ENCODE results near the gene PIK3CB.
"Not testable (repeated sequence)": the region's sequence is repeated elsewhere in the genome, so short reads cannot be mapped to it uniquely, and the experiment has no call there.

PIK3CB gene

DNA sequence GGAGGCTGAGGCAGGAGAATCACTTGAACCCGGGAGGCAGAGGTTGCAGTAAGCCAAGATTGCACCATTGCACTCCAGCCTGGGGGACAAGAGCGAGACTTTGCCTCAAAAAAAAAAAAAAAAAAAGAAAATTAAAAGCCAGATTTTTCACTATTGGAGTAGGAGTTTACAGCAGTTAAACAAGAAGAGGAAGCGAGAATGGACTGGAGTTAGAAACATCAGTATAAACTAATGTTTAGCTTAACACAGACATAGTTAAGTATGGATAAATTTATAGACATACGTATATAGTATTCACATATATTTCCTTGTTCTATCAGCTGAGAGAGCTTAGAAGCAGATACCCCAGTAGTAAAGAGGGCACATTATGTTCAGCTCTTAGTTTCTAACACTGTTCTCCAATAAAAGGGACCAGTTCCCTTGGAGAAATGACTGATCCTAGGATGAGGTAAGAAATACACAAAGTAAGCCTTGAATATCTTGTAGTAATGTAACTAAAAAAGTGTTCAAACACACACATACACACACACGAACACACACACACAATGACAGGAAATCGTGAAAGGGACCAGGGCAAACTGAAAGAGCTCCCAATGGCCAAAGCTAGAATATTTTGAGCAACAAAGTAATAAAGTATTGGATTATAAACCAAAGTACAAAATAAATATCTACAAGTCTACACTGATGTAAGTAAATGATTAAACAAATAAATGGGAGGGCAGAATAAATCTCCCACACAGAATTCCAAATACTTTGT is 25.1 kb downstream of the PIK3CB start:
- DNase-seq (ENCODE audit: low read depth in 3 of 3, low spot score in 1 of 3): no peak

DNA sequence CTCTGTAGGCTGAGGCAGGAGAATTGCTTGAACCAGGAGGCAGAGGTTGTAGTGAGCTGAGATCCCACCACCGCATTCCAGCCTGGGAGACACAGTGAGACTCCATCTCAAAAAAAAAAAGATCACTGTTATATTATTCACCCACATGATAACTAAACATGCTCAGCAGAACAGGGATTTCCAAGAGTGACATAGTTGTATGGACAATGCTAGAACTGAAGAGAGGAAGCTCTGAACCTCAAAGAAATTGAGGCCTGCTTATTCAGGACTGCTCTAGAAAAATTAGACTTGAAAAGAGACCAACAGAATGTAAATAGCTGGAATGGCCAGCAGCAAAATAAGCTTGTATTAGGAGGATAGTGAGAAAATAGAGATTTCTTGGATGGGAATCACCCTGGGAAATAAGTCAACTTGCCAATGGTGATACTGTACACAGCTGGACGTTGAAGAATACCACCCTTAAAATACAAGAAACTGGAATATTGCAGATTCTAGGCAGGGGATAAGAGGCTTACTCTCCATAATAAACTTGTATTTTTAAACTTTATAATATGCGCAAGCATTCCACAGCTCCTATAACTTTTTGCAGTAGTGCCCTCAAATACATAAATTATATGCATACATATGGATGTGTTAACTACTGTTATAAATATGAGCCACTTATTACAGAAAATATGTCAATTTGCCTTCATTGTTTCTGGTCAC is 28.2 kb downstream of the PIK3CB start:
- DNase-seq (ENCODE audit: low read depth in 3 of 3, low spot score in 1 of 3): no peak

DNA sequence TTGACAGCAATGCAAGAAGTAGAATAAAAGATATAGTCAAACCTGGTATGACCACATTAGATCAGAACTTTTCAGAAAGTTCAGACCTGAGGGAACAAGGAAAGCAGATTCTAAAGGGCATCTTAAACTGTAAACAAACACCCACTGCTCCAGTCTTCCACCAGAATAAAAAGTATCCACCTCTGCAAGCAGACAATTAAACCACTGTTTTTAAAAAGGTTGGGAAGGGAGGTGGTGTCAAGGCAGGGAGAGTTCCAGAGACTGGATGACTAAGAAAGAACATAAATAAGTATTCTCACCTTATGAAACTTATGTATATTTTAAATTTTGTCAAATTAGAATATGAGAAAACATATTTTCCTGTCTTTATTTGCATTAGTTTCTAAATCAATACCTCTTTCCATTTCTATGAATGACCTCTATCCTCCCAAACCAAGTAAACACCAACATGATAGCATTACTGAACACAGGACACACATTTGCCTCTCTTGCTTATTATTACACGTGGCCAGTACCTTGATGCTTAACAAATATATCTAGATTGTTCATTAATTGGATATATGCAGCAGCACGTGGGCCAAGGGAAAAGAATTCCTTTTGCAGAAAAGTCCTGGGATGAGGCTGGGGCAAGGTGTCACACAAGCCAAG is 31.6 kb downstream of the PIK3CB start:
- no peak for DNase-seq (ENCODE audit: low read depth in 3 of 3, low spot score in 1 of 3)

DNA sequence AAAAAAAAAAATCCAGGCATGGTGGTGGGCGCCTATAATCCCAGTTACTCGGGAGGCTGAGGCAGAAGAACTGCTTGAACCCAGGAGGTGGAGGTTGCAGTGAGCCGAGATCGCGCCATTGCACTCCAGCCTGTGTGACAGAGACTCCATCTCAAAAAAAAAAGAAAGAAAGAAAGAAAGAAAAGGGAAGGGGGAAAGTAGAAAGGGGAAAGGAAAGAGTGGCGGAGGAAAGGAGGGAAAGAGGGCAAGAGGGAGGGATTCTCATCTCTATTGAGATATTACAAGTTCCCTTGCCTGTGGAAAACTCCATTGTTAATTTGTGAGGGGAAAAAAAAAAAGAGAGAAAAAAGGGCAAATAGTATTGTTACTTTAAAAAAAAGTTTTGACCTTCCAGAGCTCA is 32.5 kb downstream of the PIK3CB start:
- DNase-seq (ENCODE audit: low read depth in 3 of 3, low spot score in 1 of 3): not testable (repeated sequence)

DNA sequence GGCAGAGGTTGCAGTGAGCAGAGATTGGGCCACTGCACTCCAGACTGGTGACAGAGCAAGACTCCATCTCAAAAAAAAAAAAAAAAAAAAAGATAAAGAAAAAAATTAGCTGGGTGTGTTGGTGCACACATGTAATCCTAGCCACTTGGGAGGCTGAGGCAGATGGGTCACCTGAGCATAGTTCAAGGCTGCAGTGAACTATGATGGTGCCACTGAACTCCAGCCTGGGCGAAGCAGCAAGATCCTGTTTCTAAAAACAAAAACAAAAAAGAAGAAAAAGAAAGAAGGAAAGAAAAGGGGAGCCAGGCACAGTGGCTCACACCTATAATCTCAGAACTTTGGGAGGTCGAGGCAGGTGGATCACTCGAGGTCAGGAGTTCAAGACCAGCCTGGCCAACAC is 32.9 kb downstream of the PIK3CB start:
- no peak for DNase-seq (ENCODE audit: low read depth in 3 of 3, low spot score in 1 of 3)

DNA sequence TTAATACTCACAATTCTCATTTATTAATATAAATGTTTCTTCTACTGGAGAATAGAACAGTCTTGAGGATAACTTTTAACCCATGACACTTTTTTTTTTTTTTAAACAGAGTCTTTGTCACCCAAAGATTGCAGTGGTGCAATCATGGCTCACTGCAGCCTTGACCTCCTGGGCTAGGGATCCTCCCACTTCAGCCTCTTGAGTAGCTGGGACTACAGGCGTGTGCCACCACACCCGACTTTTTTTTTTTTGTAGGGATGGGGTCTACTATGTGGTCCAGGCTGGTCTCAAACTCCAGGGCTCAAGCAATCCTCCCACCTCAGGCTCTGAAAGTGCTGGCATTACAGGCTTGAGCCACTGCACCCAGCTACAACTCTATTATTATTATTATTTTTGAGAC is 34.5 kb downstream of the PIK3CB start:
- DNase-seq (ENCODE audit: low read depth in 3 of 3, low spot score in 1 of 3): no peak

DNA sequence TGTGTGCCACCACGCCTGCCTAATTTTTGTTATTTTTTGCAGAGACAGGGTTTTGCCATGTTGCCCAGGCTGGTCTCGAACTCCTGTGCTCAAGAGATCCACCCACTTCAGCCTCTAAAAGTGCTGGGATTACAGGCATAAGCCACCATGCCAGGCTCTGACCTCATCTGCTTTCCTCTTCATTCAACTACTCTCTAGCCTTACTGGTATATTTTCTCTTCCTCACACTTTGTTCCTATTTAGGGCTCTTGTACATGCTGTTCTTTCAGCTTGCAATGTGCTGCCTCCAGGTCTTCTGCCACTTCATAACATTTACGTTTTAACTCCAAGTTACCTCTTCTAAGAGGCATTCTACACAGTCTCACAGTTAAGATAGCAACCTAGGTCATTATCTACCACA is 34.9 kb downstream of the PIK3CB start:
- no peak for DNase-seq (ENCODE audit: low read depth in 3 of 3, low spot score in 1 of 3)

DNA sequence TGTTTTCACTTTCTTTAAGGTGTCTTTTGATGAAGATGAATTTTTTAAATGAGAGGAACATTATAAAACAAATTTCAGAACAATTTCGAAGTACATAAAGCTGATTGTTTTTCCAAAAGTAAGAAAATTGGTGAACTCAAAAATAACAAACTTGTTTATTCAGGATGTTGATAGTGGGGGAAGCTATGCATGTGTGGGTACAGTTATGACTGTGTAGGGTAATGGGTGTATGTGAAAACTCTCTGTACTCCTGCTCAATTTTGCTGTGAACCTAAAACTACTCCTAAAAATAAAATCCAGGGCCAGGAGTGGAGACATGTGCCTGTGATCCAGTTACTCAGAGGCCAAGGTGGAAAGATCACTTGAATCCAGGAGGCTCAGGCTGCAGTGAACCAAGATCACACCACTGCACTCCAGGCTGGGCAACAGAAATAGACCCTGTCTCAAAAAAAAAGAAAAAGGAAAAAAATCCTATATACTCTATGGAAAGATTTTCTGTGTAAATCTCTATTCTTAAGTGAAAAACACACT is 37.2 kb downstream of the PIK3CB start:
- DNase-seq (ENCODE audit: low read depth in 3 of 3, low spot score in 1 of 3): no peak

DNA sequence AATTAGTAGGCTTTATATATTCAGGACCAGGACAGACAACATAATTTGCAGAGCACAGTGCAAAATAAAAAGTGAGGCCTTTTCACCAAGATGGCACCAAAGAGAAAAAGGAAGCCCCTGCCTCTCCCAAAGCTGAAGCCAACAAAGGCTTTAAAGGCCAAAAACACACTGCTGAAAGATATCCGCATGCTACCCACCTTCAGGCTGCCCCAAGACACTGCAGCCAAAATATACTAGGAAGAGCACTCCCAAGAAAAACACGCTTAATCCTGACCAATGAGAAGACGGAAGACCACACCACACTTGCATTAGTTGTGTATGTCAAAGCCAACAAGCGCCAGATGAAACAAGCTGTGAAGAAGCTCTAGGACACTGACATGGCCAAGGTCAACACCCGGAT is 38.0 kb downstream of the PIK3CB start:
- no peak for DNase-seq (ENCODE audit: low read depth in 3 of 3, low spot score in 1 of 3)

DNA sequence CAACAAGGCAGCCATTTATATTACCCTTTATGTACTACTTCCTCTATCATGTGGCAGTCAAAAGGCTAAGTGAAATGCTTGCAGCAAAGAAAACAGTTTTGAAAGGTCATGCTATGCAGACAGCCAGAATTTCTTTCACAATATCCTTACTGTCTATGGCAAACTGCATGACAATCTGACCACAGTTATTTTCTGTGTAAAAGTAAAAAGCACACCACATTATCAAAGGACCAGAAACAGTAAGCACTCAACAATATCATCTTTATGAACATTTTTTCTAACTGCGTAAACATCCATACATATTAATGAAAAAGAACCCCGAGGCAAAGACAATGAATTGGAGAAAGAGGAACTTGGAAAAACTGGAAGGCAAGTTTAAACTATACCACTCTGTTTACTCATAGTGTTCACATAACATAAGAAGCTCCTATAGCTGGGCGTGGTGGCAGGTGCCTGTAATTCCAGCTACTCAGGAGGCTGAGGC is 47.9 kb downstream of the PIK3CB start:
- no peak for DNase-seq (ENCODE audit: low read depth in 3 of 3, low spot score in 1 of 3)

DNA sequence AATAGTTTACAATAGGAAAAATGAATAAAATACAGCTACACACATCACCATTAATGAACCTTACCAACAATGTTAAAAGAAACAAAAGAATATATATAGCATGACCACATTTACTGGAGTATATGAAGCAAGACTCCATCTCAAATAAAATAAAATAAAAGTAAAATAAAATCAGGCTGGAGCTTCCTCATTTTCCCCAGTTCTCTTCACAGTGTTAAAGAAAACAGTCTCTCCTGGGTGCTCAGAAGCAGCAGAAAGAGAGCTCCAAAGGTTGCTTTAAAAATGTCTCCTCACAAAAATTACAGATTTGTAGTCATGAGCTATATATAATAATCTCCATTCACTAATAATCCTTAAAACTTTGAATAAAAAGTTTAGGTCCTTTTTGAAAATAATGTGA is 48.8 kb downstream of the PIK3CB start:
- DNase-seq (ENCODE audit: low read depth in 3 of 3, low spot score in 1 of 3): no peak

DNA sequence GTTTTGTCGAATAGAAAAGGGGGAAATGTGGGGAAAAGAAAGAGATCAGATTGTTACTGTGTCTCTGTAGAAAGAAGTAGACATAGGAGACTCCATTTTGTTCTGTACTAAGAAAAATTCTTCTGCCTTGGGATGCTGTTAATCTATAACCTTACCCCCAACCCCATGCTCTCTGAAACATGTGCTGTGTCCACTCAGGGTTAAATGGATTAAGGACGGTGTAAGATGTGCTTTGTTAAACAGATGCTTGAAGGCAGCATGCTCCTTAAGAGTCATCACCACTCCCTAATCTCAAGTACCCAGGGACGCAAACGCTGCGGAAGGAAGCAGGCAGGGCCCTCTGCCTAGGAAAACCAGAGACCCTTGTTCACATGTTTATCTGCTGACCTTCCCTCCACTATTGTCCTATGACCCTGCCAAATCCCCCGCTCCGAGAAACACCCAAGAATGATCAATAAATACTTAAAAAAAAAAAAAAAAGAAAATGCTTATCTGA is 49.3 kb downstream of the PIK3CB start:
- not testable (repeated sequence) for DNase-seq (ENCODE audit: low read depth in 3 of 3, low spot score in 1 of 3)

DNA sequence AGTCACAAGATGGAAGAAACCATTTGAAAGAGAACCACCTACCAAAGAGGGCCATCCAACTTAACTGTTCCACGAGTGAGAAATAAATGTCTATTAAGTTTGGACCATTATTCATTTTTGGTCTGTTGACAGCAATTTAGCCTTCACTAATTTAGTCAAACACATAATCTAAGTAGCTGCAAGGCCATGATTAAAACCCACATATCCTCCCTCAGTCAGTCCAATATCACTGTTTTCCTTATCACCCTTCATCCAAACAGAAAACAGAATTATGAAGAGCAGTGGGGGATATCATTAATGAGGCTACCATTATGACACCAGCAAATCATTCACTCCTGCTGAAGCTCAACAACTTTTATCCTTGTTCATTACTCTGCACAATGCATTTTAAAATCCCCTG is 52.0 kb downstream of the PIK3CB start:
- DNase-seq (ENCODE audit: low read depth in 3 of 3, low spot score in 1 of 3): no peak

DNA sequence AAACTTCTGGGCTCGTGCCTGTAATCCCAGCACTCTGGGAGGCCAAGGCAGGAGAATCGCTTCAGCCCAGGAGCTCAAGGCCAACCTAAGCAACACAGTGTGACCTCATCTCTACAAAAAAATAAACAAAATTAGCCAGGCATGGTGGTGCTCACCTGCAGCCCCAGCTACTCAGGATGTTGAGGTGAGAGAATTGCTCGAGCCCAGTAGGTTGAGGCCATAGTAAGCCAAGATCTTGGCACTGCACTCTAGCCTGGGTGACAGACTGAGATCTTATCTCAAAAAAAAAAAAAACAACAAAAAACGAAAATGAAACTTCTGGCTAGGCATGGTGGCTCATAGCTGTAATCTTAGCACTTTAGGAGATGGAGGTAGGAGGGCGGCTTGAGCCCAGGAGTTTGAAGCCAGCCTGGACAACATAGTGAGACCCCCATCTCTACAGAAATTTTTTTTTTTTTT is 53.7 kb downstream of the PIK3CB start:
- DNase-seq (ENCODE audit: low read depth in 3 of 3, low spot score in 1 of 3): peak in 2 of 3 donors; percentile 9 to 12

DNA sequence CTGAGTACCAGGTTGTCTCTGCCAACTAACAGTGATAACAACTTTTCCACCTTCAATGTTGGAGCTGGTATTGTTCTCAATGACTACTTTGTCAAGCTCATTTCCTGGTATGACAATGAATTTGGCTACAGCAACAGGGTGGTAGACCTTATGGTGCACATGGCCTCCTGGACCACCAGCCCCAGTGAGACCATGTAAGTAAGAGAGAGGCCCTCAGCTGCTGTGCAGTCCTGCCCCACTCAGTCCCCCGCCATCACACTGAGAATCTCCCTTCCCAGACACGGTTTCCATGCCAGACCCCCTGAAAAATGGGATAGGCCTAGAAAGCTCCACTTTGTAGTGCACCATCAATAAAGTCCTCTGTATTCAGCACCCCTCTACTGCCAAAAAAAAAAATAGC is 56.1 kb downstream of the PIK3CB start:
- DNase-seq (ENCODE audit: low read depth in 3 of 3, low spot score in 1 of 3): no peak

DNA sequence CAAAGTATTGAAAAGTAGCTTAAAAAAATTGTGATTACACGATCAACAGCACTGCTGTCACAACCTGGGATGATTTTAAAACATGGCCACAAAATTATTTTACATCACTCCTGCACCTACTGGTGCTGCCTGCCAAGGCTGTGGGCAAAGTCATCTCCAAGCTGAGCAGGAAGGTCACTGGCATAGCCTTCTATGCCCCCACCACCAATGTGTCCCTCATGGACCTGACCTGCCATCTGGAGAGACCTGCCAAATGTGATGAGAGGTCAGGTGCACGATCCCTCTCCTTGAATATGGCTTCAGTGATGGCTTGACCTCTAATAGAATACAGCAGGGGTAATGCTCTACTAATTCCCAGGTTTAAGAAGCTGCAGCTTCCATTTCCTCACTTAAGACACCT is 57.8 kb downstream of the PIK3CB start:
- DNase-seq (ENCODE audit: low read depth in 3 of 3, low spot score in 1 of 3): no peak

DNA sequence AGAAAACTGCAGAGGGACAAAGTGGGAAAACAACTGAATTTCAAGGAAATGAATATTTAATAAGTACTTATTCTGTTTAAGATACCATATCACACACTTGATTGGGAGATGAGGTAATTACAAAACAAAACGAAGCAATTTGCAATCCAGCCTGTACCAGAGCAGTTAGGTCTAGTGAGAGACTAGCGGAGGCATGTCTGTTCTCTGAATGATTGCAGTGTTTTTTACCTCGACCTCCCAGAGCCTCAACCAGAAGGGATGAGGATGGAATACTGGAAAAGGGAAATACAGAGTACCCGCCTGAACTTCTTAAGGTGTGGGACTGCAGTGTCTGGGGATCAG is 59.5 kb downstream of the PIK3CB start:
- no peak for DNase-seq (ENCODE audit: low read depth in 3 of 3, low spot score in 1 of 3)

DNA sequence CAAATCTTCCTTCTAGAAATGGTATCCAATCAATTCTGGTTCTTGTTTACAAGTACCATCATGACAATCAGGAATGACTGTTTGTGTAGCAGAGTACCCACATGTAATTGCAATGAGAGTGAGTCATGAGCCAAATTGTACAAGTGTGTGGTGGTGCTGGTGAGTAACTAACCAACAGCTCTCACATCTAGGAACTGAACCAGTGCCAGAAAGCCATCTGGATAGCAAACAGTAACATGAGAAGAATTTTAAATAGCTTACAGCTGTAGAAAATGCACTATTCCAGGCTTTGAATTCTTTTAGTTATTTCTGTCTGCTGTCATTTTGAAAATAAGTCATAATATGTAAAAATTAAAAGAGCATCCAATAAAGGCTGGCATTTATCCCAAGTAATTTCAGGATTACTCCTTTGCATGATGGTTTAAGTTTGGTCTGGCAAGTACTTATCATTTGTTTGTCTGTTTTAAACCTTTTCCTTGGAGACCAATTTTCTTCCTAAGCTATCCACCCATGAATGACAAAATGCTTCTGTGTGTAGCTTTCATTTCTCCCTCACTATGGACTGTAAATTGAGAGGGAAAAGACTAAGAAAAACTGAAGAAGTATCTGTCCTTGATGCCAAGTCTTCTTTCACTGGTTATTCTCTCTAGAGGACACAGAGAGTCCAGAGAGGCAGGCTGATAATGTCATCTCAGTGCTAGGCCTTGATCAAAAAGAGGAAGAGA is 60.0 kb downstream of the PIK3CB start:
- no peak for DNase-seq (ENCODE audit: low read depth in 3 of 3, low spot score in 1 of 3)

DNA sequence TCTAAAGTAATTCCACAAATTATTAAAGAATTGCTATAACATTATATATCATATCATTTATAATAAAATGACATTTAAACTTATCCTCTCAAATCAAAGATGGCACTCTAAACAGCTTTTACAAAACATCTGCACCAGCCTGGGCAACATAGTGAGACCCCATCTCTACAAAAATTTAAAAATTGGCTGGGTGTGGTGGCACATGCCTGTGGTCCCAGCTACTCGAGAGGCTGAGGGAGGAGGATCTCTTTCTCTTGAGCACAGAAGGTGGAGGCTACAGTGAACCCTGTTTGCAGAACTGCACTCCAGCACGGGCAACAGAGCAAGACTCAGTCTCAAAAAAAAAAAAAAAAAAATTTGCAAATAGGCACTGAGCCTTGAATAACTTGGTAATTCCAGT is 63.1 kb downstream of the PIK3CB start:
- DNase-seq (ENCODE audit: low read depth in 3 of 3, low spot score in 1 of 3): no peak

DNA sequence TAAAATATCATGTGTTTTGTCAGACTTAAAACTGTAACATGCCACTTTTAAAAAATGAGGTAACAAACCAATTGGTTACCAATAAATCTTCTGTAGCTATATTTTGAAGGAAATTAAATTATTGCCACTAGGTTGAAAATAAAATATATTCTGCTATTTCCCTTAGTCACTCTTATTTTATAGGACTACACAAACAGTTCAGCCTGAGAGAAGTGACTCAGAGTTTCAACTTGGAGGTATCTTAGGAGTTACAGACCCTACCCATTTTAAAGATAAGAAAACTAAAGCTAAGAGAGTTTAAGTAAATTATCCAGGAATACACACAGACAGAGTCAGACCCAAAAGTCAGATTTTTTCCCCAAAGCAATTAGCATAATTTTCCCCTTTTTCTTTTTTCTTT is 65.1 kb downstream of the PIK3CB start:
- DNase-seq (ENCODE audit: low read depth in 3 of 3, low spot score in 1 of 3): no peak

DNA sequence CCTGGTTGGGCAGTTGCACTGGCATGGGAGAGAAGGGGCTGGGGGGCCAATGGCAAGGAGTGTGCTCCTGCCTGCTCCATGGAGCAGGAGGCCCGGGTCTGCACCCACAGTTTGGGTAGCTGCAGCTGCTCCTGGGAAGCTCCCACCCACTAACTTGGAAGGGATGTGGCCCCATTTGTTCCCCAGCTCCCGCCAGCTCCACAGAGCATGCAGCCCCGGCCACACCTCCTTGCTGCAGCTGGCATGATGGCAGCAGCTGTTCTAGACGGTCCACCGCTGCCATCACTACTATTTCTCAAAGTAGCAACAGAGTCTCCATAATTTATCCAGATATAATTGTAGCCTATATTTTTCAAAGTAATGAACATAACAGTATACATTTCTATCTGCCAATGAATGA is 65.8 kb downstream of the PIK3CB start:
- no peak for DNase-seq (ENCODE audit: low read depth in 3 of 3, low spot score in 1 of 3)

Measured in stimulated activated CD4-positive, alpha-beta T cell treated with anti-CD3 and anti-CD28 coated beads, TNF-alpha, amount 100 ng/mL, for 1 hour (primary cell).